Stomach (tissue), 4 donors: ENCODE data around the gene ETS1.

Source experiments
- CTCF ChIP-seq, 7 experiments: fragments of 450-650 bp in 4 of 7; fragments of 200-600 bp in 3 of 7; sonication (generic) in 3 of 7; IDR thresholded peaks; one replicate each; pipeline ENCODE4 v1.5.1; 2016 to 2019; ENCODE audit warnings: antibody characterized with exemption in 7 of 7, control low read depth in 2 of 7, mild to moderate bottlenecking in 1 of 7
- POLR2AphosphoS5 ChIP-seq, 3 donors: sonication (generic); formaldehyde crosslinking; IDR thresholded peaks; one replicate each; pipeline ENCODE4 v1.6.1; 2016; ENCODE audit warnings: antibody characterized with exemption in 3 of 3

GRCh38 chr11:128420951-128421350 lies 166.4 kb downstream of the ETS1 start:
- no peak for TF ChIP-seq CTCF (IDR thresholded peaks at IDR 0.05)
- no peak for TF ChIP-seq POLR2AphosphoS5 (IDR thresholded peaks at IDR 0.05)
